GM12873 (cell line): ENCODE data around the gene MAGI1.

Experiments
- TF ChIP-seq, protein P1 (sequence below): IDR thresholded peaks from 2 replicates; pipeline ENCODE4 v1.5.1; 2012; ENCODE audit warnings: low read depth, mild to moderate bottlenecking, moderate library complexity, low read length, control low read depth; ENCODE audit not compliant: insufficient read depth; ENCODE audit errors: missing control alignments

Gene MAGI1

DNA sequence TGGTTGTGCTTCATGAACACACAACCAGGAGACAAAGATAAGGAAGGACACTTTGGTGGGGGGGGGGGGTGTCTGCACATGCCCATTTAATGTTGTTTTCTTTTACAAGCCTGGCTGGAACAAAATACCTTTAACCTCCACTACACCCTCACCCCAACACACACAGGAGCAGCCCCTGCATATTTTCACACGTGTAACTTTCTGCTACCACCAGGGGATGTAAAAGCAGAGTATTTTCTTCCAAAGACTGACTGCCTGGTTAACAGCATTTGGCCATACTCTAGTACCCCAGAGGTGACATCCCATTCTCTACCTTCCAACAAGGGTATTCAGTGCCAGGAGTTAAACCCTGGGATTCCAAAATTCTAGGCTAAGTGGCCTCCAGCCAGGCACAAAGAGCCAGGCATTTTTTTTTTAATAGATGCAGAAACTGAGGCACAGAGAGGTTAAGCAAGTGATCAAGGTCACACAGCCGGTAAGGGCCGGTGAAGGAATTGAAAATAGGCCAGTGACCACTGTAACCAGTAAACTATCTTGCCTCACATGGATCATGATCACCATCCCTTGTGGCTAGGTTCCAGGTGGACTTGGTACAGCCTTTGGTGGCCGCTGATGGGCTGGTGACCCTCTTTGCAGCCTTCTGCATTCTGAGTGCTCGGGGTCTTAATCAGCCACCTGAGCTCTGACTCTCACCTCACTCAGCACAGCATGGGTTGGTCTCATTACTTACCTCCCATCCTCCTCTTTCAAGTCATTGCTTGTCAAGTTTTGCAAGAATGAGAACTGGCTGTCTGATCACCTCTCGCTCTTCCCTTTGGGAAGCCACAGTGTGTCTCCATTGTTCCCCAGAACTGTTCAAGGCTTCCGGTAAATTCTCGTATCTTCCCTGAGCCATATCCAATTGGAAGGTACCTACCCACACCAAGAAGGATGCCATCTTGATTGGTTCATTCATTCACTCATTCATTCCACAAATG is 20.4 kb downstream of the MAGI1 start:
- TF ChIP-seq, protein P1, sequence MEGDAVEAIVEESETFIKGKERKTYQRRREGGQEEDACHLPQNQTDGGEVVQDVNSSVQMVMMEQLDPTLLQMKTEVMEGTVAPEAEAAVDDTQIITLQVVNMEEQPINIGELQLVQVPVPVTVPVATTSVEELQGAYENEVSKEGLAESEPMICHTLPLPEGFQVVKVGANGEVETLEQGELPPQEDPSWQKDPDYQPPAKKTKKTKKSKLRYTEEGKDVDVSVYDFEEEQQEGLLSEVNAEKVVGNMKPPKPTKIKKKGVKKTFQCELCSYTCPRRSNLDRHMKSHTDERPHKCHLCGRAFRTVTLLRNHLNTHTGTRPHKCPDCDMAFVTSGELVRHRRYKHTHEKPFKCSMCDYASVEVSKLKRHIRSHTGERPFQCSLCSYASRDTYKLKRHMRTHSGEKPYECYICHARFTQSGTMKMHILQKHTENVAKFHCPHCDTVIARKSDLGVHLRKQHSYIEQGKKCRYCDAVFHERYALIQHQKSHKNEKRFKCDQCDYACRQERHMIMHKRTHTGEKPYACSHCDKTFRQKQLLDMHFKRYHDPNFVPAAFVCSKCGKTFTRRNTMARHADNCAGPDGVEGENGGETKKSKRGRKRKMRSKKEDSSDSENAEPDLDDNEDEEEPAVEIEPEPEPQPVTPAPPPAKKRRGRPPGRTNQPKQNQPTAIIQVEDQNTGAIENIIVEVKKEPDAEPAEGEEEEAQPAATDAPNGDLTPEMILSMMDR, result peak; percentile 6

DNA sequence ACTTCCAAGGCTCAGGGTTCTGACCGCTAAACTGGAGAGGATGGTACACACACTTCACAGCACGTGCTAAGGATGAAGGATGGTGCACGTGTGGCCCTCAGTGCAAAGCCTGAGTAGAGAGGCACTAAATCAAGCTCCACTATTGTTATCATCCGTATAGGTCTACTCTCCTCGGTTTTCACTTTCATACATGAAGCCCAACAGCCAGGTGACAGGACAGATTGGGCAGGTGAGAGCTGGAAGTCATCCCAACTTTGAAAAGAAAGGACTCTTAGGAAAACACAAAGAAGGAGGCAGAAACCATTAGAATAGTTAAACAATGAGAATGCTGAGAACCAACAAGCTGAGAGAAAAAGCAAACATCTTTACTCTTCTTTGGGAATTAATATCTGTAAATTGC is 21.1 kb downstream of the MAGI1 start:
- TF ChIP-seq, protein P1, result no peak

DNA sequence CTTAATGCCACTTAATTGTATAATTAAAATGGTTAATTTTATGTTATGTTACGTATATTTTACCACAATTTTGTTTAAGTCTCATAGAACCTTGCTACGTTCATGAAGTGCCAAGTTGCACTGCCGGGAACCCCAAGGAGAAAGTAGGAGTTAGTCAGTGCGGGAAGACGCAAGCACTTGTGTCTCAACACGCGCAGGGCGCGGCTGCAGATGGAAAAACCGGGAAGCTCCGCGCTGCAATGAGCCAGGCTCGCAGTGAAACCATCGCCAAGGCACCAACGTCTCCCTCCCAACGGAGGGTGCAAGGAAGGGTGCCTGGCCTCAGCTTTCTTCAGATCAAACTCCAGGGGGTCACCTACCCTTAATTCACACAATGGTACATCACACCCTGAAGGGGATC is 21.6 kb downstream of the MAGI1 start:
- TF ChIP-seq, protein P1, result no peak

DNA sequence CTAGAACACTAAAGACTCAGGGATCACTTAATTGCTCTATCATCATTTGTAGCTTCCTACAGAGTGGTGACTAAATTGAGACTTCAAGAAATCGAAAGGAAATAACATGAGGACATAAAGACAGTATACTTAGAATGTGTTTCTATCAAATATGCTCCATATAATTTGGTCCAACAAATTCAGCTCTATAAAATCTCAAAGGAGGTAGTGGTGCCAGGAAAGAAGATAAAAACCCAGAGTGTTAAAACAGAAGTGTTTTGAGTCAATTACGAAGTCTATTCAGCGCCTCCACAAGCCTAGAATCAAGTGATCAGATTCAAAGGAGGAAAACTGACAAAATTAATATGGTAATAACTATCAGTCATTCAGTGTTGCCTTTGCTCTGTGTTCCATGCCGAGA is 22.9 kb downstream of the MAGI1 start:
- TF ChIP-seq, protein P1, result no peak

DNA sequence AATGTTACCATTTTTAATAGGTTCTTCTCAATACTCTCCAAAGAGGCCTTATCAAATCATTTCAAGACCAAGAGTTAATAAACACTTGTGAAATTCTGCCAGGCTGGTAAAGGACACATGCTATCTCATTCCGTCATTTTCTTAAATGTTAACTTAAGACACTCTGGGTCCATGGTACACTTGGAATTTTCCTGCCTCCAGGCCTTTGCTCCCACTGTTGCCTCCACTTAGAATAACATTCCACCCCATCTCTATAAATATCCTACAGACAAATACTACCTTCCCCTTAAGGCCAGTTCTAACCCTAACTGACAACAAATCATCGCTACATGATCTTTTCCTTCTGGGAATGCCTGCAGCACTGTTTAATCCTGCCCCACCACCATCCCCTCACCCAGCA is 24.1 kb downstream of the MAGI1 start:
- TF ChIP-seq, protein P1, result no peak

DNA sequence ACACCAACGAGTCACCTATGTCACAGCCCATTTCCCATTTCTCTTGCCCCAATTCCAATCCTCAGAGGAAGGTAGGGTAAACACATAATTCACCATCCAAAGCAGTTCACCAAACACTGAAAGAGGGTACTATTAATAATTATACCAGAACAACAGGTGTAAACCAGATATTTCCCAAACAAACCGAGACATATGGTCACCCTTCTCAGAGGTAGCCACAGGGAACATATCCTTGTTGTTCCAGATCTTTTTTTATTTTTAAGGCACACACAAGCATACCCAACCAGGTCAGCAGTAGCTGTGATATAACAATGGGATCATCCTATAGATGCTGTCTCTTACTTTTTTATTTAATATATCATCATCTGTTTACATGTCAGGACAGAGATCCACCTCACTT is 24.7 kb downstream of the MAGI1 start:
- TF ChIP-seq, protein P1, result no peak

DNA sequence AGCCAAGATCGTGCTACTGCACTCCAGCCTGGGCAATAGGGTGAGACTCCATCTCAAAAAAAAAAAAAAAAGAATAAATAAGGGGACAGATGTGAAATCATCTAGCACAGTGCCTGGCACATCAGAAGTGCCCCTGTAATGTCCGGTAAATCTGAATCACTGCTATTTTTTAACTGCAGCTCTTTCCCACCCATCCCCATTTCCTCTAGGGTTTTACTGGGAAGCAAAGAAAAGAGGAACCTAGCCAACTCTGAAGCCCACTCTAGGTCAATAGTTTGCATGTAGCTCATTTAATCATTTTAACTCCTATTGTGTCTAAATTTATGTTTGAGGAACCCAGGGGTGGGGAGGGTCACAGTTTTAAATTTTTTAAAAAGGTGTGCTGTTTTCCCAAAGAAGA is 26.0 kb downstream of the MAGI1 start:
- TF ChIP-seq, protein P1, result no peak
